ENCODE measurements around the gene DNAJC5.

DNA sequence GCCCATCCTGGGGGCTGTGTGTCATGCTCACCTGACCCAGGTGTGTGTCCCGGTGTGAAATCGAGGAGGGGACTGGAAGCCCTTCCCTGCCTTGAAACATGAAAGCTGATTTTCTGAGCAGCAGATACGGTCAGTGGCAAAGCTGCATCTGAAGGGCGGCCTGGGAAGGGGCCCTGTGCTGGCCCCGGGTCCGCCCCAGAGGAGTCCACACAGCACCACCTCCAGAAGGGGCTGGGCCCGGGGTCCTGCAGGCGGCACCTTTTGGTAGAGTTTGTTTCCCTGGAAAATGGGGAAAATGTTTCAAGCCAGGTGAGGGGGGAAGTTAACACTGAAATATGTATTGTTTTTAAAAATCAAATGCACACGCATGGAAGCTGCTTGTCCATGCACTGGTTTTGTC is 40.5 kb downstream of the DNAJC5 start:
- TF ChIP-seq, protein P1, sequence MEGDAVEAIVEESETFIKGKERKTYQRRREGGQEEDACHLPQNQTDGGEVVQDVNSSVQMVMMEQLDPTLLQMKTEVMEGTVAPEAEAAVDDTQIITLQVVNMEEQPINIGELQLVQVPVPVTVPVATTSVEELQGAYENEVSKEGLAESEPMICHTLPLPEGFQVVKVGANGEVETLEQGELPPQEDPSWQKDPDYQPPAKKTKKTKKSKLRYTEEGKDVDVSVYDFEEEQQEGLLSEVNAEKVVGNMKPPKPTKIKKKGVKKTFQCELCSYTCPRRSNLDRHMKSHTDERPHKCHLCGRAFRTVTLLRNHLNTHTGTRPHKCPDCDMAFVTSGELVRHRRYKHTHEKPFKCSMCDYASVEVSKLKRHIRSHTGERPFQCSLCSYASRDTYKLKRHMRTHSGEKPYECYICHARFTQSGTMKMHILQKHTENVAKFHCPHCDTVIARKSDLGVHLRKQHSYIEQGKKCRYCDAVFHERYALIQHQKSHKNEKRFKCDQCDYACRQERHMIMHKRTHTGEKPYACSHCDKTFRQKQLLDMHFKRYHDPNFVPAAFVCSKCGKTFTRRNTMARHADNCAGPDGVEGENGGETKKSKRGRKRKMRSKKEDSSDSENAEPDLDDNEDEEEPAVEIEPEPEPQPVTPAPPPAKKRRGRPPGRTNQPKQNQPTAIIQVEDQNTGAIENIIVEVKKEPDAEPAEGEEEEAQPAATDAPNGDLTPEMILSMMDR (conservative IDR thresholded peaks at IDR 0.05; ENCODE audit: low read length), result no peak
- TF ChIP-seq EZH2phosphoT487 (IDR thresholded peaks at IDR 0.05; ENCODE audit: borderline replicate concordance, low read depth, low read length), result no peak

Measured in OCI-LY7 (cell line).